ENCODE measurements around the gene BPIFB2. TPM values are rescaled to one million over a fixed set of nuclear protein-coding genes. Genes with fewer than 3 reads are reported as not detected.

The BPIFB2 gene
- total and polyA plus RNA-seq, 4 donors: 0.33 to 3.7 (median 1.5) TPM

DNA sequence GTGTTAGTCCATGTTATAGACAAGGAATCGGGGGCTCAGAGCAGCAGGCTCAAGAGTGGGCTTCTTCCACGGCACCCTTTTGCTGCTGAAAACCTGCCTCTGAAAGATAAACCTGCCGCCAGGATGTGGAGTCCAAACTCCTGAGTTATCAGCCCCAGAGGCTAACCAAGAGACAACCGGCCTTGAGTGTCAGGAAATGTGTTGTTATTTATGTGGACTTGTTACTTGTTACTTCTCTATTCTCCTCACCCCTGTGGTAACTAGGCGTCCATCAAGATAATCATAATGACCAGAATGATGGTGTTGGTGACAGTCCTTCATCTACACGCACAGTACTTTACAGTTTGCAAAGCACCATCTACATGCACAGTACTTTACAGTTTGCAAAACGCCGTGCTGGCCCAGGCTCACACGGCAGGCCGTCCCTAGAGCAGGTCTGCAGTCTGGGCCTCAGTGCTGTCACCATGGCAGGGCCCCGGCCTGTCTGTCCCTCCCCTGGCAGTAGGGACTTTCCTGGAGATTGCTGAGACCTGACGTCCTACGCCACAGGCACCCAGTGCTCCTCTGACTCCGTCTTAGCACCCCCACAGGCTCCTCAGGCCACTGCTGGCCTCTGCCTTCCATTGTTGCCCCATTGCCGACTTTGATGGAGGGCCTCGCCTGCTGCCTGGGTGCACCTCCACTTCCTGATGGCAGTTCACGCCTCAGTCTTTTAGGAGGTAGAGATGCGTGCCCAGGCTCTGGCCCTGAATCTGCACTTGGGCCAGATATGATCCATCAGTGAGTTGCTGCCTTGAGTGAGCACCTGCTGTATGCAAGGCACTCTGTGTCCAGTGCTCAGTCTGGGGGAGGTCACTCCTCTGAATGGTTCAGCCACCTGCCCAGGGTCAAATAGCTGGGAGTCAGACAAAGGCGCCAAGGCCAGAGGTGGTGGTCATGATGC, 62.9 kb downstream of the BPIFB2 start (continued):
- TF ChIP-seq JUND (IDR thresholded peaks at IDR 0.05): no peak

- TF ChIP-seq FOXA2 (IDR thresholded peaks at IDR 0.05) (no peak), SP1 (IDR thresholded peaks at IDR 0.05) (no peak), HNF4A (conservative IDR thresholded peaks at IDR 0.05) (no peak), FOXA1 (IDR thresholded peaks at IDR 0.05) (no peak), JUND (IDR thresholded peaks at IDR 0.05) (no peak), NR2F2 (IDR thresholded peaks at IDR 0.05) (no peak), YY1 (IDR thresholded peaks at IDR 0.05) (no peak), RAD21 (IDR thresholded peaks at IDR 0.05) (no peak), GABPA (IDR thresholded peaks at IDR 0.05 in 1 of 2, conservative IDR thresholded peaks at IDR 0.05 in 1 of 2) (no peak), TAF1 (conservative IDR thresholded peaks at IDR 0.05) (no peak), ATF3 (IDR thresholded peaks at IDR 0.05) (no peak), RXRA (IDR thresholded peaks at IDR 0.05) (no peak), HNF4G (IDR thresholded peaks at IDR 0.05) (no peak), EGR1 (IDR thresholded peaks at IDR 0.05; ENCODE audit: low read depth in 2 of 2) (no peak)
- TF ChIP-seq, protein P1, sequence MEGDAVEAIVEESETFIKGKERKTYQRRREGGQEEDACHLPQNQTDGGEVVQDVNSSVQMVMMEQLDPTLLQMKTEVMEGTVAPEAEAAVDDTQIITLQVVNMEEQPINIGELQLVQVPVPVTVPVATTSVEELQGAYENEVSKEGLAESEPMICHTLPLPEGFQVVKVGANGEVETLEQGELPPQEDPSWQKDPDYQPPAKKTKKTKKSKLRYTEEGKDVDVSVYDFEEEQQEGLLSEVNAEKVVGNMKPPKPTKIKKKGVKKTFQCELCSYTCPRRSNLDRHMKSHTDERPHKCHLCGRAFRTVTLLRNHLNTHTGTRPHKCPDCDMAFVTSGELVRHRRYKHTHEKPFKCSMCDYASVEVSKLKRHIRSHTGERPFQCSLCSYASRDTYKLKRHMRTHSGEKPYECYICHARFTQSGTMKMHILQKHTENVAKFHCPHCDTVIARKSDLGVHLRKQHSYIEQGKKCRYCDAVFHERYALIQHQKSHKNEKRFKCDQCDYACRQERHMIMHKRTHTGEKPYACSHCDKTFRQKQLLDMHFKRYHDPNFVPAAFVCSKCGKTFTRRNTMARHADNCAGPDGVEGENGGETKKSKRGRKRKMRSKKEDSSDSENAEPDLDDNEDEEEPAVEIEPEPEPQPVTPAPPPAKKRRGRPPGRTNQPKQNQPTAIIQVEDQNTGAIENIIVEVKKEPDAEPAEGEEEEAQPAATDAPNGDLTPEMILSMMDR (IDR thresholded peaks at IDR 0.05; ENCODE audit: low read depth, low read length, missing input control): no peak
- TF ChIP-seq, protein P2, sequence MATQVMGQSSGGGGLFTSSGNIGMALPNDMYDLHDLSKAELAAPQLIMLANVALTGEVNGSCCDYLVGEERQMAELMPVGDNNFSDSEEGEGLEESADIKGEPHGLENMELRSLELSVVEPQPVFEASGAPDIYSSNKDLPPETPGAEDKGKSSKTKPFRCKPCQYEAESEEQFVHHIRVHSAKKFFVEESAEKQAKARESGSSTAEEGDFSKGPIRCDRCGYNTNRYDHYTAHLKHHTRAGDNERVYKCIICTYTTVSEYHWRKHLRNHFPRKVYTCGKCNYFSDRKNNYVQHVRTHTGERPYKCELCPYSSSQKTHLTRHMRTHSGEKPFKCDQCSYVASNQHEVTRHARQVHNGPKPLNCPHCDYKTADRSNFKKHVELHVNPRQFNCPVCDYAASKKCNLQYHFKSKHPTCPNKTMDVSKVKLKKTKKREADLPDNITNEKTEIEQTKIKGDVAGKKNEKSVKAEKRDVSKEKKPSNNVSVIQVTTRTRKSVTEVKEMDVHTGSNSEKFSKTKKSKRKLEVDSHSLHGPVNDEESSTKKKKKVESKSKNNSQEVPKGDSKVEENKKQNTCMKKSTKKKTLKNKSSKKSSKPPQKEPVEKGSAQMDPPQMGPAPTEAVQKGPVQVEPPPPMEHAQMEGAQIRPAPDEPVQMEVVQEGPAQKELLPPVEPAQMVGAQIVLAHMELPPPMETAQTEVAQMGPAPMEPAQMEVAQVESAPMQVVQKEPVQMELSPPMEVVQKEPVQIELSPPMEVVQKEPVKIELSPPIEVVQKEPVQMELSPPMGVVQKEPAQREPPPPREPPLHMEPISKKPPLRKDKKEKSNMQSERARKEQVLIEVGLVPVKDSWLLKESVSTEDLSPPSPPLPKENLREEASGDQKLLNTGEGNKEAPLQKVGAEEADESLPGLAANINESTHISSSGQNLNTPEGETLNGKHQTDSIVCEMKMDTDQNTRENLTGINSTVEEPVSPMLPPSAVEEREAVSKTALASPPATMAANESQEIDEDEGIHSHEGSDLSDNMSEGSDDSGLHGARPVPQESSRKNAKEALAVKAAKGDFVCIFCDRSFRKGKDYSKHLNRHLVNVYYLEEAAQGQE (IDR thresholded peaks at IDR 0.05): no peak
- TF ChIP-seq, protein P3, sequence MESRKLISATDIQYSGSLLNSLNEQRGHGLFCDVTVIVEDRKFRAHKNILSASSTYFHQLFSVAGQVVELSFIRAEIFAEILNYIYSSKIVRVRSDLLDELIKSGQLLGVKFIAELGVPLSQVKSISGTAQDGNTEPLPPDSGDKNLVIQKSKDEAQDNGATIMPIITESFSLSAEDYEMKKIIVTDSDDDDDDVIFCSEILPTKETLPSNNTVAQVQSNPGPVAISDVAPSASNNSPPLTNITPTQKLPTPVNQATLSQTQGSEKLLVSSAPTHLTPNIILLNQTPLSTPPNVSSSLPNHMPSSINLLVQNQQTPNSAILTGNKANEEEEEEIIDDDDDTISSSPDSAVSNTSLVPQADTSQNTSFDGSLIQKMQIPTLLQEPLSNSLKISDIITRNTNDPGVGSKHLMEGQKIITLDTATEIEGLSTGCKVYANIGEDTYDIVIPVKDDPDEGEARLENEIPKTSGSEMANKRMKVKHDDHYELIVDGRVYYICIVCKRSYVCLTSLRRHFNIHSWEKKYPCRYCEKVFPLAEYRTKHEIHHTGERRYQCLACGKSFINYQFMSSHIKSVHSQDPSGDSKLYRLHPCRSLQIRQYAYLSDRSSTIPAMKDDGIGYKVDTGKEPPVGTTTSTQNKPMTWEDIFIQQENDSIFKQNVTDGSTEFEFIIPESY (IDR thresholded peaks at IDR 0.05): no peak
- TF ChIP-seq, protein P4, sequence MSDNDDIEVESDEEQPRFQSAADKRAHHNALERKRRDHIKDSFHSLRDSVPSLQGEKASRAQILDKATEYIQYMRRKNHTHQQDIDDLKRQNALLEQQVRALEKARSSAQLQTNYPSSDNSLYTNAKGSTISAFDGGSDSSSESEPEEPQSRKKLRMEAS (IDR thresholded peaks at IDR 0.05): no peak
- 87% methylated on average over 5 of the region's 5 CpGs for WGBS
- Histone ChIP-seq H3K9me3 (ENCODE audit: control insufficient read depth in 4 of 4, low read length in 3 of 4) (no peaks in the 10 kb centered on the region), H3K9ac (ENCODE audit: low read depth in 1 of 2, low read length in 2 of 2) (no peak overlapping the region), H3K4me3 (ENCODE audit: low read depth in 1 of 3, low read length in 3 of 3) (no peak overlapping the region), H3K27me3 (ENCODE audit: control insufficient read depth in 4 of 4, insufficient read depth in 4 of 4, low read length in 3 of 4) (no peaks in the 10 kb centered on the region), H3K36me3 (ENCODE audit: control insufficient read depth in 4 of 4, insufficient read depth in 3 of 4, low read depth in 1 of 4, low read length in 3 of 4) (no peaks in the 10 kb centered on the region), H3K27ac (ENCODE audit: low read depth in 1 of 2, low read length in 2 of 2) (no peak overlapping the region), H3K4me1 (ENCODE audit: control insufficient read depth in 4 of 4, insufficient read depth in 4 of 4, low read length in 3 of 4) (no peaks in the 10 kb centered on the region)
- DNase-seq (ENCODE audit: low spot score): no peak
These were observed 63.7 kb downstream of the BPIFB2 start for GRCh38 chr20:33071198-33071597.

Data from liver (tissue), 9 donors.